PC-9 (cell line): Measurements from ENCODE around the gene AMIGO2.
A peak's percentile ranks its signal among the peaks of the same experiment; 100 is the strongest.

Experiments
- EZH2 ChIP-seq: fragments of 200-600 bp; sonication (generic); IDR thresholded peaks from 2 replicates; pipeline ENCODE4 v1.8.0; 2017; ENCODE audit warnings: antibody characterized with exemption, low read depth
- TF ChIP-seq, protein P1 (sequence below): fragments of 200-600 bp; sonication (generic); conservative IDR thresholded peaks from 2 replicates; pipeline ENCODE4 v1.6.1; 2017; ENCODE audit warnings: mixed run types, antibody characterized with exemption, mild to moderate bottlenecking, moderate library complexity

DNA sequence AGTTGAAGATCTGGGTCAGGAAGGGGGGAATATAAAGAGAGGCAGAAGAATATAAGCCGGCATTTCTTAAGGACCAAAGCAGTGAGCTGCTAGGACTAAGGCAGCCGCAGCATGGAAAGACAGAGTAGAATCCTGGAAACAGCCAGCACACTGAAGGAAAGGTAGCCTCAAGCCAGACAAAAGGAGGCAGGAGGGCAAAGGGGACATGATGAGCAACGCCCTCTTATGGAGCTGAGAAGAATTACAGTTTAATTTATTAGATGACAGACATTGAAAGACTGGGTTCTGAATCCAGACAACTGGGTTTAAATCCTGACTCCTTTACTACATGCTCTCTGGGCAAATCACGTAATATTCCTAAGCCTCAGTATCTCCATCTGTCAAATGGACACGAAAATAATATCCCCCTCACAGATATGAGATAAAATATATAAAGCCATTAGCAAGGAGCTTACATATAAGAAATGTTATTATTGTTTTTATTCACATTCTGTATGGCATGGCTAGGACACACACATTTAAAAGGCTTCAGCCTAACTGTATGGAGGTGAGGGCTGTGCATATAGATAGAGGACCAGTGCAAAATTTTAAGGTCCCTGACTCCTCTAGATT, 8.4 kb downstream of the AMIGO2 start:
- TF ChIP-seq, protein P1, sequence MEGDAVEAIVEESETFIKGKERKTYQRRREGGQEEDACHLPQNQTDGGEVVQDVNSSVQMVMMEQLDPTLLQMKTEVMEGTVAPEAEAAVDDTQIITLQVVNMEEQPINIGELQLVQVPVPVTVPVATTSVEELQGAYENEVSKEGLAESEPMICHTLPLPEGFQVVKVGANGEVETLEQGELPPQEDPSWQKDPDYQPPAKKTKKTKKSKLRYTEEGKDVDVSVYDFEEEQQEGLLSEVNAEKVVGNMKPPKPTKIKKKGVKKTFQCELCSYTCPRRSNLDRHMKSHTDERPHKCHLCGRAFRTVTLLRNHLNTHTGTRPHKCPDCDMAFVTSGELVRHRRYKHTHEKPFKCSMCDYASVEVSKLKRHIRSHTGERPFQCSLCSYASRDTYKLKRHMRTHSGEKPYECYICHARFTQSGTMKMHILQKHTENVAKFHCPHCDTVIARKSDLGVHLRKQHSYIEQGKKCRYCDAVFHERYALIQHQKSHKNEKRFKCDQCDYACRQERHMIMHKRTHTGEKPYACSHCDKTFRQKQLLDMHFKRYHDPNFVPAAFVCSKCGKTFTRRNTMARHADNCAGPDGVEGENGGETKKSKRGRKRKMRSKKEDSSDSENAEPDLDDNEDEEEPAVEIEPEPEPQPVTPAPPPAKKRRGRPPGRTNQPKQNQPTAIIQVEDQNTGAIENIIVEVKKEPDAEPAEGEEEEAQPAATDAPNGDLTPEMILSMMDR, result peak; percentile 70
- TF ChIP-seq EZH2, result no peak
